Endothelial cell (in vitro differentiated cells): ENCODE data around the gene TCFL5. TPM values are rescaled to one million over a fixed set of nuclear protein-coding genes. Genes with fewer than 3 reads are reported as not detected.

Experiments
- DNase-seq: peaks from one replicate; pipeline ENCODE4 v3.0.0; 2021; ENCODE audit warnings: low spot score
- H3K27ac Mint-ChIP-seq: one replicate; pipeline ENCODE4 v1.8.0; 2021; ENCODE audit warnings: mixed read lengths, inconsistent platforms; ENCODE audit not compliant: unreplicated experiment
- H3K27me3 Mint-ChIP-seq: one replicate; pipeline ENCODE4 v1.8.0; 2021; ENCODE audit warnings: mild to moderate bottlenecking, moderate library complexity, mixed read lengths, inconsistent platforms; ENCODE audit not compliant: unreplicated experiment
- H3K36me3 Mint-ChIP-seq: one replicate; pipeline ENCODE4 v1.8.0; 2021; ENCODE audit warnings: mild to moderate bottlenecking, low read depth, mixed read lengths, inconsistent platforms; ENCODE audit not compliant: unreplicated experiment
- H3K4me1 Mint-ChIP-seq: one replicate; pipeline ENCODE4 v1.8.0; 2021; ENCODE audit warnings: mild to moderate bottlenecking, mixed read lengths, inconsistent platforms; ENCODE audit not compliant: unreplicated experiment
- H3K4me3 Mint-ChIP-seq: one replicate; pipeline ENCODE4 v1.8.0; 2021; ENCODE audit warnings: mild to moderate bottlenecking, mixed read lengths, inconsistent platforms; ENCODE audit not compliant: unreplicated experiment
- H3K9me3 Mint-ChIP-seq: one replicate; pipeline ENCODE4 v1.8.0; 2021; ENCODE audit warnings: mixed read lengths, inconsistent platforms; ENCODE audit not compliant: unreplicated experiment
- total RNA-seq: library from RNA; stranded (reverse); fragmentation: NEBNext Ultra II Directional; extraction: Animal tissue kit (Norgen Biotek cat#: 25700); gene quantifications from one replicate; pipeline ENCODE4 v1.2.1, GENCODE V29; 2021; ENCODE audit not compliant: unreplicated experiment
- TF ChIP-seq, protein P1 (sequence below): fragments of 200-600 bp; sonication (generic); IDR thresholded peaks from one replicate; pipeline ENCODE4 v1.5.0; 2021; ENCODE audit warnings: antibody characterized with exemption; ENCODE audit not compliant: unreplicated experiment

Gene TCFL5
- total RNA-seq, 1 donor from 2014 or later: 30.9 TPM

DNA sequence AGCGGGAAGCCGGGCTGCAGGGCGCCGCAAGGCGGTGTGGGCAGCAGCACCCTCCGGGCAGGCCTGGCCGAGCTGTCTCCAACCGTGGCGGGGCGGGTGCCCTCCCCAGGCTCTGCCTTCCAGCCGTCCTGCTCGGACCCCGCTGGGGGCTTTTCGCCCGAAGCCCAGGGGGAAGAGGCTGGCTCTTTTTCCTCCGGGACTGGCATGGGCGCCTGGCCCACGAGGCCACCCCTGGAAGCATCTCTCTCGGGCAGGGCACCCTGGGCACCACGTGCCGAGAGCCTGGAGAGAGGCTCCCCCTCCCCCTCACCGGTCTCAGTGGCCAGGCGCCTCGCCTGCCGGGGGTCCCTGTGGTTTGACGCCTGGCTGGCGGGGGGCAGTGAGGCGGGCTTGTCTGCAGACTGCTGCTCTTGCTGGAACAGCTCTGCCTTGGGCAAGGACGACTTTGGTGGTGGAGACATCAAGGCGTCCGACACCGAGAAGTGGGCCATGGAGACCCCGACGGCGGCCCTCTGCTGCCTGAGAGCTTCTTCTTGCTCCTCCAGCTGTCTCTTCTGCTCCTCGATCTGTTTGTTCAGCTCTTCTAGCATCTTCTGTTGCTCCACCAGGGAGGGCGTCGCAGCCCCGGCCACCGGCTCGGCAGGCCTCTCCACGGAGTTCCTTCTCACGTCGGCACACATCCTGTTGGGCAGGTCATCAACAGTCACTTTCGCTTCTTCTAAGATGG is 19.5 kb upstream of the TCFL5 start:
- TF ChIP-seq, protein P1, sequence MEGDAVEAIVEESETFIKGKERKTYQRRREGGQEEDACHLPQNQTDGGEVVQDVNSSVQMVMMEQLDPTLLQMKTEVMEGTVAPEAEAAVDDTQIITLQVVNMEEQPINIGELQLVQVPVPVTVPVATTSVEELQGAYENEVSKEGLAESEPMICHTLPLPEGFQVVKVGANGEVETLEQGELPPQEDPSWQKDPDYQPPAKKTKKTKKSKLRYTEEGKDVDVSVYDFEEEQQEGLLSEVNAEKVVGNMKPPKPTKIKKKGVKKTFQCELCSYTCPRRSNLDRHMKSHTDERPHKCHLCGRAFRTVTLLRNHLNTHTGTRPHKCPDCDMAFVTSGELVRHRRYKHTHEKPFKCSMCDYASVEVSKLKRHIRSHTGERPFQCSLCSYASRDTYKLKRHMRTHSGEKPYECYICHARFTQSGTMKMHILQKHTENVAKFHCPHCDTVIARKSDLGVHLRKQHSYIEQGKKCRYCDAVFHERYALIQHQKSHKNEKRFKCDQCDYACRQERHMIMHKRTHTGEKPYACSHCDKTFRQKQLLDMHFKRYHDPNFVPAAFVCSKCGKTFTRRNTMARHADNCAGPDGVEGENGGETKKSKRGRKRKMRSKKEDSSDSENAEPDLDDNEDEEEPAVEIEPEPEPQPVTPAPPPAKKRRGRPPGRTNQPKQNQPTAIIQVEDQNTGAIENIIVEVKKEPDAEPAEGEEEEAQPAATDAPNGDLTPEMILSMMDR: no peak
- Mint-ChIP-seq H3K4me3 (peak overlapping the region; percentile 57), H3K27me3 (peaks cover 4% of the 10 kb centered on the region), H3K9me3 (no peaks in the 10 kb centered on the region), H3K4me1 (peaks cover 12% of the 10 kb centered on the region), H3K27ac (no peak overlapping the region), H3K36me3 (peaks cover 10% of the 10 kb centered on the region)
- no peak for DNase-seq

DNA sequence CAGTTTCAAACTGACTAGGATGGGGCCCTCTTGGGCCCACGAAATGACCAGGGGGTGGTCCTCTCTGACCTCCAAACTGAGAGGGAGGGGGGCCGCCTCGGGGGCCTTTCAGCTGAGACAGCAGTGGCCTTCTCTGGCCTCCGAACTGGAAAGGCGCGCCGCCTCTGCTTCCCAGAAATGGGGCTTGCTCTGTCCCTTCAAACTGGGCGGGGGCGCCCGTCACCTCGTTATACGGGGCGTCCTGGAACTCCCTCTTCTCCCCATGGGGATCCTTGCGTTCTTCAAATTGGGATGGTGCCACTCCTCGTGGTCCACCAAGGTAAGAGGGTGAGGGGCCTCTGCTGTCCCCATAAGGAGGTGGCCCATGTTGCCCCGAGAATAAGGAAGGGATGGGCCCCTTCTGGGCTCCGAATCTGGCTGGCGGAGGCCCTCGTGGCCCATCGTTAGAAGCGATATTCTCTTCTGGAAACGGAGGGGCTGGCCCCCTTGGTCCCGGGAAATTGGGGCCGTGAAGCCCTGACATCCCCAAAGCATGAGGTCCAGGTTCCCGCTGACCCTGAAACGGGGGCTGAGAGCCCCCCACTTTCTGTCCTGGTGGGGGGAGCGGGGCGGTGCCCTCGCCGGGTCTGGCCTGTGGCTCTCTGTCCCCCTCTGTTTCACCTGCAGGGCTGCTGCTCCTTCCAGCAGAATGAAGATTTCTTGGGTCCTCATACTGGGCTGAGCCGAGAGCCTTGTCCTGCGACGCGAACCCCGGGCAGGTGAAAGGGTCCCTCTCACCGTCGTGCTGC is 18.7 kb upstream of the TCFL5 start:
- no peak overlapping the region for H3K4me3 Mint-ChIP-seq
- peaks cover 4% of the 10 kb centered on the region for H3K27me3 Mint-ChIP-seq
- H3K9me3 Mint-ChIP-seq: no peaks in the 10 kb centered on the region
- H3K4me1 Mint-ChIP-seq: peaks cover 19% of the 10 kb centered on the region
- DNase-seq: no peak
- no peak overlapping the region for H3K27ac Mint-ChIP-seq
- peaks cover 10% of the 10 kb centered on the region for H3K36me3 Mint-ChIP-seq
- TF ChIP-seq, protein P1: no peak

DNA sequence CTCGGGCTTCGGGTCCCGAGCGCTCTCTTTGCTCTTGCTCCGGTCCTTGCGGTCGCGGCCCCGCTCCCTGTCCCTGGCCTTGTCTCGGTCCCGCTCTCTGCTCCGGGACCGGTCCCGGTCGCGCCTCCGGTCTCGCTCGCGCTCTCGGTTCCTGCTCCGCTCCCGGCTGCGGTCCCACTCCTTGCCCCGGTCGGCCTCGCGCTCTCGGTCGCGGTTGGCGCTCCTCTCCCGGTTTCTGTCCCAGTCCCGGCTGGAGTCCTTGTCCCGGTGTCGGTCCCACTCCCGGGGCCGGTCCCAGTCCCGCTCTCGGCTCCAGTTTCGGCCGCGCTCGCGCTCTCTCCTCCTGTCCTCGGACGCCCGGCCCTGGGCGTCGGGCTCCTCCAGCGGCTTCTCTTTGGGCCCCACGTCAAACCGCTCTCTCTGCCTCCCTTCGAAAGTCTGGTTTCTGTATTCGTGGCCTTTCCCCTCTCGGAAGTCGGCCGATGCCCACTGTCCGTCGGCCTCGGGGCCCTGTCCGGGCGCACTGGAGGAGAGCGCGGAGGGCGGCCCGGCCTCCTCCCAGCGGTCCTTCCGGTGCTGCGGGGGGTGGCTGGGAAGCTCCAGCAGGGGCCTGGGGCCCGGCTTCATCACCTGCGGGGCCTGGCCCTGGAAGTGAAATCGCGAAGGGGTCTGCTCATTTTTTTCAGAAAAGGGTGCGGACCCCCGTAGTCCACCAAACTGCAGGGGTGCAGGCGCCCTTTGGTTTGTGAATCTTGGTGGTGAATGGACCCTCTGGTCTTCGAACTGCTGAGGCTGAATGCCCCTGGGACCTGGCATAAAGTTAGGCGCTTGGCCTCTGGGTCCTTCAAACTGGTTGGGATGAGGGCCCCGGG is 17.9 kb upstream of the TCFL5 start:
- H3K36me3 Mint-ChIP-seq: peaks cover 10% of the 10 kb centered on the region

DNA sequence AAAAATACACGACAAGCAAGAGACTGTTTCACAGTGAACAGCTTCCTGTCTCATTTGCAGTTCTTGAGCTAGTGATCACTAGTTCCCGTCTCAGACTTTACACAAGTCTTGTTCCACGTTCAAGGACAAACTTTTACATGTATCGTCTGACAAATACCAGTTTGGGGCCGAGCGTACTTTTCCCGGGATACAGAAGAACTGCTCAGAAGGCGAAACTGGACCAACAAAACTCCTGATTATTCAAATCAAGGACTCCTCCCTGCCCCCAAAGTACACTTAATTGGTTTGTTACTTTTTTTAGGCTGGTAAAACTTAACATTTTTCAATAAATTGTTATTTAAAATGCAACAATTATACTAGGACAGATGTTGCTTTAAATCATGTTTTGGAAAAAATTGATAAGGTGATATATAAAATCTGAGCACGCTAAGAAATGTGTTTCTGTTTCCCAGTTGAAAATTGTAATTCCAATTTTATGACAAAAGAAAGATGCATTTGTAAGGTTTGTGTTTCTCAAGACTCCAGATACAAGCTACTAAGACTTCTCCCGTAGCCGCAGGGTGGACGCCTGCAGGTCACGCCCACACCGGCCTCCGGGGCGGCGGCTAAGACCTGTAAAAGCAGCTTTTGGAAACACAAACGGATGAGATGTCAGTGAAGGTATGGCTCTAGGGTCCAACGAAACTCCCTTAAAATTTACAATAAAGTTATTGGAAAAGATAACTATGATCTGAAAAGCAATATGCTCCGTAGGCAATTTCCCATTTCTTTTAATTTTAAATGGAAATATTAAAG is 16.8 kb upstream of the TCFL5 start:
- H3K9me3 Mint-ChIP-seq: no peaks in the 10 kb centered on the region
- no peak for DNase-seq
- TF ChIP-seq, protein P1: no peak
- peaks cover 29% of the 10 kb centered on the region for H3K4me1 Mint-ChIP-seq
- H3K27me3 Mint-ChIP-seq: peaks cover 7% of the 10 kb centered on the region
- H3K27ac Mint-ChIP-seq: no peak overlapping the region
- no peak overlapping the region for H3K4me3 Mint-ChIP-seq
- peaks cover 10% of the 10 kb centered on the region for H3K36me3 Mint-ChIP-seq

More for the DNA sequence above, 17.9 kb upstream of the TCFL5 start:
- peaks cover 6% of the 10 kb centered on the region for H3K27me3 Mint-ChIP-seq
- TF ChIP-seq, protein P1: no peak
- H3K4me1 Mint-ChIP-seq: peaks cover 23% of the 10 kb centered on the region
- H3K9me3 Mint-ChIP-seq: no peaks in the 10 kb centered on the region
- H3K4me3 Mint-ChIP-seq: no peak overlapping the region
- no peak overlapping the region for H3K27ac Mint-ChIP-seq
- no peak for DNase-seq
